H1 (cell line): ENCODE results near the gene MED17. TPM values are rescaled to one million over a fixed set of nuclear protein-coding genes. Genes with fewer than 3 reads are reported as not detected.

Source experiments
- CHD2 ChIP-seq: IDR thresholded peaks from 2 replicates; pipeline ENCODE4 v1.6.1; 2012; ENCODE audit warnings: low read length, improper control_type of control experiment
- ZNF274 ChIP-seq: IDR thresholded peaks from 2 replicates; pipeline ENCODE4 v1.7.0; 2012; ENCODE audit warnings: low read length, borderline replicate concordance; ENCODE audit errors: extremely low read depth
- polyA plus RNA-seq, 7 experiments: library from polyadenylated mRNA; depleted of rRNA in 3 of 7; stranded (reverse) in 5 of 7; unstranded in 2 of 7; fragments of >200 nt in 5 of 7; fragments of 200-250 nt in 2 of 7; gene quantifications; 1 replicate in 5 of 7; 2 replicates in 1 of 7; 4 replicates in 1 of 7; pipeline versions ENCODE4 v1.2.1 to v1.2.3, GENCODE V29; 2011 to 2013; ENCODE audit warnings: missing spikeins in 2 of 7, mixed read lengths in 2 of 7
- total RNA-seq: library from RNA; stranded (reverse); fragmentation: NEBNext Ultra II Directional; extraction: Animal tissue kit (Norgen Biotek cat#: 25700); gene quantifications from 2 replicates; pipeline ENCODE4 v1.2.1, GENCODE V29; 2021
- TF ChIP-seq, protein P1 (sequence below): fragments of 300-600 bp; sonication (generic); IDR thresholded peaks from 2 replicates; pipeline ENCODE4 v1.7.1; 2012; ENCODE audit warnings: low read length, moderate library complexity, mild to moderate bottlenecking, inconsistent platforms; ENCODE audit not compliant: insufficient replicate concordance

The MED17 gene
- total and polyA plus RNA-seq, 2 of the 8 experiments (the other 6 are each of a cell fraction or from before 2014, with no cell fraction given): 8.8 to 33.7 TPM

DNA sequence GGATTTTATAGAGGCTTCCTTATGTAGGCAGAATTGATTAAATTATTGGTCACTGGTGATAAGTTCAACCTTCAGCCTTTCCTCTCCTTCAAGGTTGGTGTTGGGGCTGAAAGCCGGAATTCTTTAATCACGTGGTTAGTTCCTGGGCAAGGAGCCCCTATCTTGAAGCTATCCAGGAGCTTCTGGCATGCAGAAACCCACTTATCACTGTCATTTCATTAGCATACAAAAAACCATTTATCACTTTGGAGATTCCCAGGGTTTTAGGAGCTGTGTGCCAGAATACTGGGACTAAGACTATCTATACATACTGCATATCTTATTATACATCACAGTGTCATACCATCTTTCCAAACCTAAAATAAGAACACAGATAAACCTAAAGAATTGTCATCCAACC lies 18.5 kb upstream of the MED17 start (continued):
- TF ChIP-seq, protein P1, sequence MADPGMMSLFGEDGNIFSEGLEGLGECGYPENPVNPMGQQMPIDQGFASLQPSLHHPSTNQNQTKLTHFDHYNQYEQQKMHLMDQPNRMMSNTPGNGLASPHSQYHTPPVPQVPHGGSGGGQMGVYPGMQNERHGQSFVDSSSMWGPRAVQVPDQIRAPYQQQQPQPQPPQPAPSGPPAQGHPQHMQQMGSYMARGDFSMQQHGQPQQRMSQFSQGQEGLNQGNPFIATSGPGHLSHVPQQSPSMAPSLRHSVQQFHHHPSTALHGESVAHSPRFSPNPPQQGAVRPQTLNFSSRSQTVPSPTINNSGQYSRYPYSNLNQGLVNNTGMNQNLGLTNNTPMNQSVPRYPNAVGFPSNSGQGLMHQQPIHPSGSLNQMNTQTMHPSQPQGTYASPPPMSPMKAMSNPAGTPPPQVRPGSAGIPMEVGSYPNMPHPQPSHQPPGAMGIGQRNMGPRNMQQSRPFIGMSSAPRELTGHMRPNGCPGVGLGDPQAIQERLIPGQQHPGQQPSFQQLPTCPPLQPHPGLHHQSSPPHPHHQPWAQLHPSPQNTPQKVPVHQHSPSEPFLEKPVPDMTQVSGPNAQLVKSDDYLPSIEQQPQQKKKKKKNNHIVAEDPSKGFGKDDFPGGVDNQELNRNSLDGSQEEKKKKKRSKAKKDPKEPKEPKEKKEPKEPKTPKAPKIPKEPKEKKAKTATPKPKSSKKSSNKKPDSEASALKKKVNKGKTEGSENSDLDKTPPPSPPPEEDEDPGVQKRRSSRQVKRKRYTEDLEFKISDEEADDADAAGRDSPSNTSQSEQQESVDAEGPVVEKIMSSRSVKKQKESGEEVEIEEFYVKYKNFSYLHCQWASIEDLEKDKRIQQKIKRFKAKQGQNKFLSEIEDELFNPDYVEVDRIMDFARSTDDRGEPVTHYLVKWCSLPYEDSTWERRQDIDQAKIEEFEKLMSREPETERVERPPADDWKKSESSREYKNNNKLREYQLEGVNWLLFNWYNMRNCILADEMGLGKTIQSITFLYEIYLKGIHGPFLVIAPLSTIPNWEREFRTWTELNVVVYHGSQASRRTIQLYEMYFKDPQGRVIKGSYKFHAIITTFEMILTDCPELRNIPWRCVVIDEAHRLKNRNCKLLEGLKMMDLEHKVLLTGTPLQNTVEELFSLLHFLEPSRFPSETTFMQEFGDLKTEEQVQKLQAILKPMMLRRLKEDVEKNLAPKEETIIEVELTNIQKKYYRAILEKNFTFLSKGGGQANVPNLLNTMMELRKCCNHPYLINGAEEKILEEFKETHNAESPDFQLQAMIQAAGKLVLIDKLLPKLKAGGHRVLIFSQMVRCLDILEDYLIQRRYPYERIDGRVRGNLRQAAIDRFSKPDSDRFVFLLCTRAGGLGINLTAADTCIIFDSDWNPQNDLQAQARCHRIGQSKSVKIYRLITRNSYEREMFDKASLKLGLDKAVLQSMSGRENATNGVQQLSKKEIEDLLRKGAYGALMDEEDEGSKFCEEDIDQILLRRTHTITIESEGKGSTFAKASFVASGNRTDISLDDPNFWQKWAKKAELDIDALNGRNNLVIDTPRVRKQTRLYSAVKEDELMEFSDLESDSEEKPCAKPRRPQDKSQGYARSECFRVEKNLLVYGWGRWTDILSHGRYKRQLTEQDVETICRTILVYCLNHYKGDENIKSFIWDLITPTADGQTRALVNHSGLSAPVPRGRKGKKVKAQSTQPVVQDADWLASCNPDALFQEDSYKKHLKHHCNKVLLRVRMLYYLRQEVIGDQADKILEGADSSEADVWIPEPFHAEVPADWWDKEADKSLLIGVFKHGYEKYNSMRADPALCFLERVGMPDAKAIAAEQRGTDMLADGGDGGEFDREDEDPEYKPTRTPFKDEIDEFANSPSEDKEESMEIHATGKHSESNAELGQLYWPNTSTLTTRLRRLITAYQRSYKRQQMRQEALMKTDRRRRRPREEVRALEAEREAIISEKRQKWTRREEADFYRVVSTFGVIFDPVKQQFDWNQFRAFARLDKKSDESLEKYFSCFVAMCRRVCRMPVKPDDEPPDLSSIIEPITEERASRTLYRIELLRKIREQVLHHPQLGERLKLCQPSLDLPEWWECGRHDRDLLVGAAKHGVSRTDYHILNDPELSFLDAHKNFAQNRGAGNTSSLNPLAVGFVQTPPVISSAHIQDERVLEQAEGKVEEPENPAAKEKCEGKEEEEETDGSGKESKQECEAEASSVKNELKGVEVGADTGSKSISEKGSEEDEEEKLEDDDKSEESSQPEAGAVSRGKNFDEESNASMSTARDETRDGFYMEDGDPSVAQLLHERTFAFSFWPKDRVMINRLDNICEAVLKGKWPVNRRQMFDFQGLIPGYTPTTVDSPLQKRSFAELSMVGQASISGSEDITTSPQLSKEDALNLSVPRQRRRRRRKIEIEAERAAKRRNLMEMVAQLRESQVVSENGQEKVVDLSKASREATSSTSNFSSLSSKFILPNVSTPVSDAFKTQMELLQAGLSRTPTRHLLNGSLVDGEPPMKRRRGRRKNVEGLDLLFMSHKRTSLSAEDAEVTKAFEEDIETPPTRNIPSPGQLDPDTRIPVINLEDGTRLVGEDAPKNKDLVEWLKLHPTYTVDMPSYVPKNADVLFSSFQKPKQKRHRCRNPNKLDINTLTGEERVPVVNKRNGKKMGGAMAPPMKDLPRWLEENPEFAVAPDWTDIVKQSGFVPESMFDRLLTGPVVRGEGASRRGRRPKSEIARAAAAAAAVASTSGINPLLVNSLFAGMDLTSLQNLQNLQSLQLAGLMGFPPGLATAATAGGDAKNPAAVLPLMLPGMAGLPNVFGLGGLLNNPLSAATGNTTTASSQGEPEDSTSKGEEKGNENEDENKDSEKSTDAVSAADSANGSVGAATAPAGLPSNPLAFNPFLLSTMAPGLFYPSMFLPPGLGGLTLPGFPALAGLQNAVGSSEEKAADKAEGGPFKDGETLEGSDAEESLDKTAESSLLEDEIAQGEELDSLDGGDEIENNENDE: no peak
- no peak for TF ChIP-seq ZNF274
- no peak for TF ChIP-seq CHD2
